Ovary (tissue), 9 donors: ENCODE results near the gene GPR132. TPM values are rescaled to one million over a fixed set of nuclear protein-coding genes. Genes with fewer than 3 reads are reported as not detected.
"Not testable (repeated sequence)": the region's sequence is repeated elsewhere in the genome, so short reads cannot be mapped to it uniquely, and the experiment has no call there.

Experiments used
- DNase-seq, 5 donors: peaks; one replicate each; pipeline ENCODE4 v3.0.0-alpha.2; 2019 to 2020
- H3K27ac ChIP-seq, 2 donors: fragments of 200-600 bp; one replicate each; pipeline versions ENCODE4 v1.5.1 to v1.8.0; 2019 to 2022
- H3K27me3 ChIP-seq: fragments of 200-600 bp; one replicate; pipeline ENCODE4 v1.8.0; 2022
- H3K36me3 ChIP-seq: fragments of 200-600 bp; sonication (generic); one replicate; pipeline ENCODE4 v1.5.1; 2019
- H3K4me1 ChIP-seq: one replicate; pipeline ENCODE4 v1.8.1; 2013; ENCODE audit warnings: mild to moderate bottlenecking, moderate library complexity; ENCODE audit not compliant: insufficient read depth
- H3K4me3 ChIP-seq: fragments of 200-600 bp; sonication (generic); one replicate; pipeline ENCODE4 v1.5.1; 2017
- H3K9me3 ChIP-seq, 2 donors: fragments of 200-600 bp in 1 of 2; sonication (generic) in 1 of 2; one replicate each; pipeline versions ENCODE4 v1.5.1 to v1.8.1; 2013 to 2019; ENCODE audit warnings: mild to moderate bottlenecking in 1 of 2, moderate library complexity in 1 of 2
- EP300 ChIP-seq: sonication (generic); formaldehyde crosslinking; IDR thresholded peaks from one replicate; pipeline ENCODE4 v1.6.1; 2017; ENCODE audit warnings: antibody characterized with exemption
- POLR2A ChIP-seq: fragments of 450-650 bp; IDR thresholded peaks from one replicate; pipeline ENCODE4 v1.6.1; 2017; ENCODE audit warnings: antibody characterized with exemption, mild to moderate bottlenecking, moderate library complexity
- WGBS, 3 donors: extraction: QIAGEN DNeasy Blood & Tissue Kit in 1 of 3; methylation state at CpG; one replicate each; pipeline versions ENCODE4 v1.1.5 to v1.1.7; 2013 to 2017; 5-methylcytosine and 5-hydroxymethylcytosine counted together
- intact Hi-C, 4 donors: fragments of 100-400 bp; cut with DNase I; formaldehyde crosslinking; loops; one replicate each; pipeline versions ENCODE4 v1.11.0 to v1.15.1; 2022 to 2023
- polyA plus RNA-seq, 2 donors: library from polyadenylated mRNA; stranded (reverse); fragments of 200-250 nt in 1 of 2; fragments of 350-450 nt in 1 of 2; fragmentation: Illumina TruSeq in 1 of 2; extraction: RNeasy Lipid Tissue Mini Kit (QIAGEN cat#74804) in 1 of 2; gene quantifications; one replicate each; pipeline ENCODE4 v1.2.3, GENCODE V29; 2013 to 2014
- total RNA-seq, 7 donors: library from RNA; depleted of rRNA in 2 of 7; stranded (reverse); fragments of >200 nt in 2 of 7; fragmentation: NEBNext Ultra II Directional in 3 of 7; extraction: Animal tissue kit (Norgen Biotek cat#: 25700) in 3 of 7; gene quantifications; one replicate each; pipeline versions ENCODE4 v1.1.0 to v1.2.4, GENCODE V29; 2016 to 2023
- TF ChIP-seq, protein P1 (sequence below), 3 donors: fragments of 450-650 bp in 2 of 3; fragments of 200-600 bp in 1 of 3; IDR thresholded peaks; one replicate each; pipeline versions ENCODE4 v1.5.1 to v1.8.0; 2016 to 2022; ENCODE audit warnings: antibody characterized with exemption in 3 of 3, mild to moderate bottlenecking in 1 of 3
- donor health status: DM: no; HTN: no; CAD: no; lungs with moderate emphysema.
- donor health status: DM: no; HTN: no; CAD: no.
- donor health status: Bipolar disorder and iron deficiency.
- donor health status: DM: yes; HTN: yes; CAD: no.
- donor health status: DM: no; HTN: no; CAD: no.
- donor health status: DM: yes; HTN: yes; CAD: no.

Gene GPR132
- total and polyA plus RNA-seq, 9 donors = 0.27 to 2.0 (median 0.73) TPM

- Histone ChIP-seq H3K4me1 (peaks cover 8% of the 10 kb centered on the region), H3K9me3 (no peaks in the 10 kb centered on the region), H3K4me3 (no peak overlapping the region), H3K27ac (no peak overlapping the region), H3K27me3 (no peaks in the 10 kb centered on the region), H3K36me3 (no peaks in the 10 kb centered on the region)
- intact Hi-C loops = no loop called here
- WGBS, 3 donors = 47 to 68% (median 65%) methylated on average over 12 to 14 of the region's 14 CpGs
- peak in 1 of 5 donors; percentile 15 for DNase-seq
- TF ChIP-seq POLR2A = no peak
- no peak for TF ChIP-seq EP300
- TF ChIP-seq, protein P1, sequence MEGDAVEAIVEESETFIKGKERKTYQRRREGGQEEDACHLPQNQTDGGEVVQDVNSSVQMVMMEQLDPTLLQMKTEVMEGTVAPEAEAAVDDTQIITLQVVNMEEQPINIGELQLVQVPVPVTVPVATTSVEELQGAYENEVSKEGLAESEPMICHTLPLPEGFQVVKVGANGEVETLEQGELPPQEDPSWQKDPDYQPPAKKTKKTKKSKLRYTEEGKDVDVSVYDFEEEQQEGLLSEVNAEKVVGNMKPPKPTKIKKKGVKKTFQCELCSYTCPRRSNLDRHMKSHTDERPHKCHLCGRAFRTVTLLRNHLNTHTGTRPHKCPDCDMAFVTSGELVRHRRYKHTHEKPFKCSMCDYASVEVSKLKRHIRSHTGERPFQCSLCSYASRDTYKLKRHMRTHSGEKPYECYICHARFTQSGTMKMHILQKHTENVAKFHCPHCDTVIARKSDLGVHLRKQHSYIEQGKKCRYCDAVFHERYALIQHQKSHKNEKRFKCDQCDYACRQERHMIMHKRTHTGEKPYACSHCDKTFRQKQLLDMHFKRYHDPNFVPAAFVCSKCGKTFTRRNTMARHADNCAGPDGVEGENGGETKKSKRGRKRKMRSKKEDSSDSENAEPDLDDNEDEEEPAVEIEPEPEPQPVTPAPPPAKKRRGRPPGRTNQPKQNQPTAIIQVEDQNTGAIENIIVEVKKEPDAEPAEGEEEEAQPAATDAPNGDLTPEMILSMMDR (IDR thresholded peaks at IDR 0.05) = no peak
These were observed 19.7 kb upstream of the GPR132 start for GRCh38 chr14:105084741-105085571.

GRCh38 chr14:105083926-105084685 lies 18.9 kb upstream of the GPR132 start:
- 35 to 41% (median 39%) methylated on average over 4 of the region's 4 CpGs for WGBS, 3 donors

GRCh38 chr14:105082703-105083102 lies 17.5 kb upstream of the GPR132 start:
- H3K9me3 ChIP-seq = no peaks in the 10 kb centered on the region
- H3K27me3 ChIP-seq = no peaks in the 10 kb centered on the region
- intact Hi-C loops = no loop called here
- H3K27ac ChIP-seq = no peak overlapping the region
- 90 to 95% (median 94%) methylated on average over 1 of the region's 1 CpG for WGBS, 3 donors
- TF ChIP-seq EP300 = no peak
- no peak for TF ChIP-seq POLR2A
- TF ChIP-seq, protein P1 (IDR thresholded peaks at IDR 0.05) = no peak
- peak in 1 of 5 donors; percentile 3 for DNase-seq
- H3K4me3 ChIP-seq = no peak overlapping the region
- H3K36me3 ChIP-seq = no peaks in the 10 kb centered on the region
- peaks cover 3% of the 10 kb centered on the region for H3K4me1 ChIP-seq

More at GRCh38 chr14:105083926-105084685, 18.9 kb upstream of the GPR132 start:
- no peaks in the 10 kb centered on the region for H3K36me3 ChIP-seq
- no peak overlapping the region for H3K4me3 ChIP-seq
- H3K27ac ChIP-seq = no peak overlapping the region
- H3K27me3 ChIP-seq = no peaks in the 10 kb centered on the region
- H3K9me3 ChIP-seq = no peaks in the 10 kb centered on the region
- intact Hi-C loops = no loop called here
- DNase-seq = no peak
- peaks cover 8% of the 10 kb centered on the region for H3K4me1 ChIP-seq
- TF ChIP-seq, protein P1 (IDR thresholded peaks at IDR 0.05) = no peak
- TF ChIP-seq POLR2A (no peak), EP300 (no peak)

DNA sequence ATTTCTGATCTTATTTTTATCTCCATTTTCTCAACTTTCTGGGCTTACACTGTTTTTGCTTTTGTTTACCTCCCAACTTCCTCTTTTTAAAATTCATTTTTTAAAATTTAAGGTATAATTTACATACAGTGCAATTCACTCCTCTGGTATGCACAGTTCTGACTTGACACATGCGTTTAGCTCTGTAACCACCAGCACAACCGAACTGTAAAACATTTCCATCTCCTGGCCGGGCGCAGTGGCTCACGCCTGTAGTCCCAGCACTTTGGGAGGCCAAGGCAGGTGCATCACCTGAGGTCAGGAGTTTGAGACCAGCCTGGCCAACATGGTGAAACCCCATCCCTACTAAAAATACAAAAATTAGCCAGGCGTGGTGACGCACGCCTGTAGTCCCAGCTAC lies 16.2 kb upstream of the GPR132 start:
- H3K4me1 ChIP-seq, H3K27me3 ChIP-seq, H3K36me3 ChIP-seq, H3K9me3 ChIP-seq, H3K4me3 ChIP-seq, H3K27ac ChIP-seq, intact Hi-C loops: not testable (repeated sequence)
- DNase-seq = peak in 2 of 5 donors; percentile 10 to 11
- 66 to 76% (median 74%) methylated on average over 8 of the region's 8 CpGs for WGBS, 3 donors
